HG03066 (cell line): Measurements from ENCODE around the gene CCDC142.

Source experiments
- ATAC-seq: cut with Tn5 transposase; IDR thresholded peaks from one replicate; pipeline ENCODE4 v1.9.1; 2021; ENCODE audit warnings: low read depth; ENCODE audit not compliant: unreplicated experiment

The CCDC142 gene

DNA sequence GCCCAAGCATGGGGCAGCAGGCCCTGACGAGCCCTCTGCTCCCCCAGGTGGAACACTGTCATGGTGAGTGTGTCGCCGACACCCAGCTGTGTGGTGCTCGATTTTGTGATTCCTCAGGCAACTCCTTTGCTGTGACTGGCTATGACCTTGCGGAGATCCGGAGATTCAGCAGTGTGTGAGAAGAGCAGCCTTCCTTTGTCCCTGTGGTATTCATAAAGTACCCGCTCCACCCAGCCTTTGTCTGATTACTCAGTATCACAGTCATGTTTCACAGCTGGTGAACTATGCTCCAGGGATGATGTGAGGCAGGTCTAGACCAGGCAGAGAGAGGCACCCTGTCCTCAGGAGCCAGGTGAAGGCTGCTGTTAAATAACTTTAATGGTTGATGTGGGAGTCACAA, 57.3 kb downstream of the CCDC142 start:
- ATAC-seq = no peak

DNA sequence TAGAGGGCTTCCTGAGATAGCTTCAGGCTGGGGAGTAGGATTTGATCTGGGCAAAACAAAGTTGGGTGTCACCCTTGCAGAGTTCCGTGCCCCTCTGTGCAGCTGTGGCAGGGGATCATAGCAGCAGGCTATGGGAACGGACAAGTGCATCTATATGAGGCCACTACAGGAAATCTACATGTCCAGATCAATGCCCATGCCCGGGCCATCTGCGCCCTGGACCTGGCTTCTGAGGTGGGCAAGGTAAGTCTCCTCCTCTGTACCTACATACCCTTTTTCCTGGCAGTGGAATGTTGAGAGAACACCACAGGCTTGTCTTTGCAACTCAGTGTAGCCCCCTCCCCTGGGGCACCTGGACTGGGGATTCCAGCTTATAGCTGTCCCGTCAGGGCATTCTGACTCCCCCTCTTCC, 57.8 kb downstream of the CCDC142 start:
- no peak for ATAC-seq

DNA sequence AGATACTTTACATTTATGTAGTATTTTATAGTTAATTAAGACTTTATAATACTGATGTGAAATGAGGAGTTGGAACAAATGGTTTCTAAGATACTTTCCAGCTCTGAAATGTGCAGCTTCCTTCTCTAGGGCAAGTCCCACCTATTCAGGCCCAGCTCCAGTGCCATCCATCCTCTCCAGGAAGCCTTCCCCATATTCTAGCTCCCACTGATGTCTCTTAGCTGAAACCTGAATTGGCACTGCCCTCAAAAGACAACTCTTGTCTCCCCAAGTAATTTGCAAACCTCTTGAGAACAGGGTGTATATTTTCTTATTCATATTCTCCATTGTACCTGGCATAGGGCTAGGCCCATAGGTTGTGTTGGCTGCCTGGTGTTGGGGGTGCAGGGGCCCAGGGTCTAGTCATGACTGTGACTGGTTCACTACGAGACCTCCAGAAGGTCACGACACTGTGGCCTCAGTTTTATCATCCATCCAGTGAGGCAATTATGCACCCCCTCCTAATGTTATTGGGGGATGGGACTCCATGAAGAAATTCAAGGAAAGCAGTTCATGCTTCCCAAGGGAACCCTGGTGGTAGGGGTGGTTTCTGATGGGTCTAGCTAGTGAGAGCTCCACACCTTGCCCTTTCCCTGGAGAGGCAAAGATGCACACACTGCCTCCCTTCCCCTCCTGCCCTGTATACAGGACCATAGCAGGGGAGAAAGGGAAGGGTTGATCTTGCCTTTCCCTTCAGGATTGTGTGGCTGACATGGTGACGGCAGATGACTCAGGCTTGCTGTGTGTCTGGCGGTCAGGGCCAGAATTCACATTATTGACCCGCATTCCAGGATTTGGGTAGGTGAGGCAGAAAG, 58.4 kb downstream of the CCDC142 start:
- ATAC-seq = no peak
